HG03108 (cell line): ENCODE data around the gene CENPC.

ENCODE experiments used
- ATAC-seq: cut with Tn5 transposase; IDR thresholded peaks from one replicate; pipeline ENCODE4 v1.9.1; 2021; ENCODE audit warnings: moderate library complexity; ENCODE audit not compliant: unreplicated experiment

Gene CENPC

DNA sequence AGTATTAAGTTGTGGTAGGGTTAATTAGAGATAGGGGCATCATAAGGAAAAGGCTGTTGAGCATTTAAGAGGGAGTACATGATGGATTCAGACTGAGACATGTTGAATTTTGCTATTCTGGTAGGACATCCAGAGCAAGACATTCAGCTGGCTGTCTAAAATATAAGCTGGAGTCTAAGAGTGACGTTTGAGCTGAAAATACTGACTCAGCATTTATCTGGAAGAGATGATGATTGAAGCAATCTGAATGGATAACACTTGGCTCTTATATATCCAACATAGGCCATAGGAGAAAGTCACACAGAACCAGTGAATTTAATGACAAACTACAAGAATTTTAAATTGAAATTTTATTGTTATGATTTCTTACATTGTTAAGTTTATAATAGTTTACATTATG is 114.3 kb downstream of the CENPC start:
- ATAC-seq: no peak

DNA sequence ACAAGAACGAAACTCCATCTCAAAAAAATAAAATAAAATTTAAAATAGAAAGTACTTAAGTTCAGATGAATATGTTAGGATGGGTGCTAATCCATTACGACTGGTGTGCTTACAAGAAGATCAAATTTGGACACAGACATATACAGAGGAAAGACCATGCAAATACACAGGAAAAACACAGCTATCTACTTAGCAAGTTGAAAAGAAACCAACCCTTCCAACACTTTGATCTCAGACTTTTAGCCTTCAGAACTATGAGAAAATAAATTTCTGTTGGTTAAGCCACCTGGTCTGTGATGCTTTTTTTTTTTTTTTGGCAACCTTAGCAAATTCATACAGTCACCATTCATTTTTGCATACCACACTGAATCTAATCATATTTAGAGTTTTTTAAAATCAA is 116.5 kb downstream of the CENPC start:
- ATAC-seq: no peak
